ENCODE measurements around the gene BRWD1. TPM values are rescaled to one million over a fixed set of nuclear protein-coding genes. Genes with fewer than 3 reads are reported as not detected.

Gene BRWD1
- total and polyA plus RNA-seq, 2 of the 13 experiments (the other 11 are each of a cell fraction or from before 2014, with no cell fraction given), result 13.9 to 28.0 TPM

DNA sequence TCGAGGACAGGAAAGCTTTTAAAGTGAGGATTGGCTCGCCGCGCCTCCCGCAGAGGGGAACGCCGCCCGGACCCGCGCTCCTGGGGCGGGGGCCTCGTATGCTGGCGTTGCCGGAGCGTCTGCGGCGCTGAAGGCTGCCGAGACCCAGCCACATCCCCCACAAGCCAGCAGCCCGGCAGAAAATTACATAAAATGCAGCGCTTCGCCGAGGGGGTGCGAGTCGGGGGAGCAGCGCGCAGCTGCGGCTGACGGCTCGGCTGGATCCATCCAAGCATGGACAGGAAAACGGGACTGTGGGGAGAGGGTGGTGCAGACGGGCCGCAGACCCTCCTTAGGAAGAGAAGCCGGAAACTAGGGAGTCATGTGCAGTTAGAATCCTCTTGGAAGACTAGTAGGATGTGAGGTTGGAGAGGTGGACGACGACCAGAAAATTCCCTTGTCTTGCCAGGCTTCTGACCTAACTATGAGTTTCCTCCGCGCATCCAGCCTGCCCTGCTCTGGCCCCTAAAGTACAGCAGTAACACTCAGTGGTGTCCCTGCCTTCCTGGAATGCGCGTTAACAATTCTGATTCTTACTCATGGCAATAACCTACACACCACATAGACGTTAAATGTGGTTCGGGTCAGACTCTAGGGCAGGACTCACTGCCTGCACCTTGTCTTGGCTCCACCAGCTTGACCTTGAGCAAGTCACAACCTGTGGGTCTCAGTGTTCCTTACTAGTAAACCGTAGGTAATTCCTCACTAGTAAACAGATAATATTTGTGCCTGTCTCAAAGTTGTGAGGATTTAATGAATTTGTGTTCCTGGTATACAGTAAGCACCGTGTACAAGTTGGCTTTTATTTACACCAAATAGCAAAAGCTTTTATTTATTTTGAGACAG, 953 bp upstream of the BRWD1 start (continued):
- TF ChIP-seq, protein P1, sequence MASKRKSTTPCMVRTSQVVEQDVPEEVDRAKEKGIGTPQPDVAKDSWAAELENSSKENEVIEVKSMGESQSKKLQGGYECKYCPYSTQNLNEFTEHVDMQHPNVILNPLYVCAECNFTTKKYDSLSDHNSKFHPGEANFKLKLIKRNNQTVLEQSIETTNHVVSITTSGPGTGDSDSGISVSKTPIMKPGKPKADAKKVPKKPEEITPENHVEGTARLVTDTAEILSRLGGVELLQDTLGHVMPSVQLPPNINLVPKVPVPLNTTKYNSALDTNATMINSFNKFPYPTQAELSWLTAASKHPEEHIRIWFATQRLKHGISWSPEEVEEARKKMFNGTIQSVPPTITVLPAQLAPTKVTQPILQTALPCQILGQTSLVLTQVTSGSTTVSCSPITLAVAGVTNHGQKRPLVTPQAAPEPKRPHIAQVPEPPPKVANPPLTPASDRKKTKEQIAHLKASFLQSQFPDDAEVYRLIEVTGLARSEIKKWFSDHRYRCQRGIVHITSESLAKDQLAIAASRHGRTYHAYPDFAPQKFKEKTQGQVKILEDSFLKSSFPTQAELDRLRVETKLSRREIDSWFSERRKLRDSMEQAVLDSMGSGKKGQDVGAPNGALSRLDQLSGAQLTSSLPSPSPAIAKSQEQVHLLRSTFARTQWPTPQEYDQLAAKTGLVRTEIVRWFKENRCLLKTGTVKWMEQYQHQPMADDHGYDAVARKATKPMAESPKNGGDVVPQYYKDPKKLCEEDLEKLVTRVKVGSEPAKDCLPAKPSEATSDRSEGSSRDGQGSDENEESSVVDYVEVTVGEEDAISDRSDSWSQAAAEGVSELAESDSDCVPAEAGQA (IDR thresholded peaks at IDR 0.05; ENCODE audit: low read depth), result no peak
- TF ChIP-seq, protein P1 (CRISPR knock-in tag; IDR thresholded peaks at IDR 0.05; ENCODE audit: borderline replicate concordance), result no peak; the same call in 1 of the 2 replicates
- no peak for TF ChIP-seq PRMT3 (CRISPR knock-in tag; IDR thresholded peaks at IDR 0.05; ENCODE audit: borderline replicate concordance, low read depth)
- TF ChIP-seq ZNF839 (CRISPR knock-in tag; IDR thresholded peaks at IDR 0.05; ENCODE audit: borderline replicate concordance), result no peak
- no peak for TF ChIP-seq ZNF274 (CRISPR knock-in tag; IDR thresholded peaks at IDR 0.05)
- TF ChIP-seq PHF8 (CRISPR knock-in tag; IDR thresholded peaks at IDR 0.05), result peak; percentile 12
- TF ChIP-seq, protein P2, sequence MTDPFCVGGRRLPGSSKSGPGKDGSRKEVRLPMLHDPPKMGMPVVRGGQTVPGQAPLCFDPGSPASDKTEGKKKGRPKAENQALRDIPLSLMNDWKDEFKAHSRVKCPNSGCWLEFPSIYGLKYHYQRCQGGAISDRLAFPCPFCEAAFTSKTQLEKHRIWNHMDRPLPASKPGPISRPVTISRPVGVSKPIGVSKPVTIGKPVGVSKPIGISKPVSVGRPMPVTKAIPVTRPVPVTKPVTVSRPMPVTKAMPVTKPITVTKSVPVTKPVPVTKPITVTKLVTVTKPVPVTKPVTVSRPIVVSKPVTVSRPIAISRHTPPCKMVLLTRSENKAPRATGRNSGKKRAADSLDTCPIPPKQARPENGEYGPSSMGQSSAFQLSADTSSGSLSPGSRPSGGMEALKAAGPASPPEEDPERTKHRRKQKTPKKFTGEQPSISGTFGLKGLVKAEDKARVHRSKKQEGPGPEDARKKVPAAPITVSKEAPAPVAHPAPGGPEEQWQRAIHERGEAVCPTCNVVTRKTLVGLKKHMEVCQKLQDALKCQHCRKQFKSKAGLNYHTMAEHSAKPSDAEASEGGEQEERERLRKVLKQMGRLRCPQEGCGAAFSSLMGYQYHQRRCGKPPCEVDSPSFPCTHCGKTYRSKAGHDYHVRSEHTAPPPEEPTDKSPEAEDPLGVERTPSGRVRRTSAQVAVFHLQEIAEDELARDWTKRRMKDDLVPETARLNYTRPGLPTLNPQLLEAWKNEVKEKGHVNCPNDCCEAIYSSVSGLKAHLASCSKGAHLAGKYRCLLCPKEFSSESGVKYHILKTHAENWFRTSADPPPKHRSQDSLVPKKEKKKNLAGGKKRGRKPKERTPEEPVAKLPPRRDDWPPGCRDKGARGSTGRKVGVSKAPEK (CRISPR knock-in tag; IDR thresholded peaks at IDR 0.05; ENCODE audit: borderline replicate concordance), result no peak
- TF ChIP-seq PLRG1 (conservative IDR thresholded peaks at IDR 0.05), result no peak
- TF ChIP-seq, protein P3, sequence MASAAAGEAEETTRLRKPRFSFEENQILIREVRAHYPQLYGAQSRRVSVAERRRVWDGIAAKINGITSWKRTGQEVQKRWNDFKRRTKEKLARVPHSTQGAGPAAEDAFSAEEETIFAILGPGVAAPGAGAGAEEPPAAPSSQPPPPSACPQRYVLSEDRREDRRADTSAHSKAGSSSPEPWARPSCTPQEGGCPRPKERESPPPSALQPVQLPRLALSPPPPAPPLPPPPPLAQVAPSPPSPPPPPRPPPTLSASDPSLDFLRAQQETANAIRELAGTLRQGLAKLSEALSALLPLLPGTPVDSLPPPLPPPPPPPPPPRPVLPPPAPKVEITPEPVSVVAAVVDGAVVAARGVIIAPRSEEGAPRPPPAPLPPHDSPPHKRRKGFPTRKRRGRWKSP (CRISPR knock-in tag; IDR thresholded peaks at IDR 0.05), result 0 out of 2 replicates have a peak, but pooled peaks have one; percentile 13
- TF ChIP-seq KMT2B (CRISPR knock-in tag; IDR thresholded peaks at IDR 0.05), result peak; percentile 1; the same call in 1 of the 2 replicates
- no peak for TF ChIP-seq PCBP2 (optimal IDR thresholded peaks at IDR 0.05; ENCODE audit: low read depth, low read length, poor library complexity, severe bottlenecking)
- no peak for TF ChIP-seq RXRB (CRISPR knock-in tag; IDR thresholded peaks at IDR 0.05; ENCODE audit: borderline replicate concordance)
- TF ChIP-seq, protein P4, sequence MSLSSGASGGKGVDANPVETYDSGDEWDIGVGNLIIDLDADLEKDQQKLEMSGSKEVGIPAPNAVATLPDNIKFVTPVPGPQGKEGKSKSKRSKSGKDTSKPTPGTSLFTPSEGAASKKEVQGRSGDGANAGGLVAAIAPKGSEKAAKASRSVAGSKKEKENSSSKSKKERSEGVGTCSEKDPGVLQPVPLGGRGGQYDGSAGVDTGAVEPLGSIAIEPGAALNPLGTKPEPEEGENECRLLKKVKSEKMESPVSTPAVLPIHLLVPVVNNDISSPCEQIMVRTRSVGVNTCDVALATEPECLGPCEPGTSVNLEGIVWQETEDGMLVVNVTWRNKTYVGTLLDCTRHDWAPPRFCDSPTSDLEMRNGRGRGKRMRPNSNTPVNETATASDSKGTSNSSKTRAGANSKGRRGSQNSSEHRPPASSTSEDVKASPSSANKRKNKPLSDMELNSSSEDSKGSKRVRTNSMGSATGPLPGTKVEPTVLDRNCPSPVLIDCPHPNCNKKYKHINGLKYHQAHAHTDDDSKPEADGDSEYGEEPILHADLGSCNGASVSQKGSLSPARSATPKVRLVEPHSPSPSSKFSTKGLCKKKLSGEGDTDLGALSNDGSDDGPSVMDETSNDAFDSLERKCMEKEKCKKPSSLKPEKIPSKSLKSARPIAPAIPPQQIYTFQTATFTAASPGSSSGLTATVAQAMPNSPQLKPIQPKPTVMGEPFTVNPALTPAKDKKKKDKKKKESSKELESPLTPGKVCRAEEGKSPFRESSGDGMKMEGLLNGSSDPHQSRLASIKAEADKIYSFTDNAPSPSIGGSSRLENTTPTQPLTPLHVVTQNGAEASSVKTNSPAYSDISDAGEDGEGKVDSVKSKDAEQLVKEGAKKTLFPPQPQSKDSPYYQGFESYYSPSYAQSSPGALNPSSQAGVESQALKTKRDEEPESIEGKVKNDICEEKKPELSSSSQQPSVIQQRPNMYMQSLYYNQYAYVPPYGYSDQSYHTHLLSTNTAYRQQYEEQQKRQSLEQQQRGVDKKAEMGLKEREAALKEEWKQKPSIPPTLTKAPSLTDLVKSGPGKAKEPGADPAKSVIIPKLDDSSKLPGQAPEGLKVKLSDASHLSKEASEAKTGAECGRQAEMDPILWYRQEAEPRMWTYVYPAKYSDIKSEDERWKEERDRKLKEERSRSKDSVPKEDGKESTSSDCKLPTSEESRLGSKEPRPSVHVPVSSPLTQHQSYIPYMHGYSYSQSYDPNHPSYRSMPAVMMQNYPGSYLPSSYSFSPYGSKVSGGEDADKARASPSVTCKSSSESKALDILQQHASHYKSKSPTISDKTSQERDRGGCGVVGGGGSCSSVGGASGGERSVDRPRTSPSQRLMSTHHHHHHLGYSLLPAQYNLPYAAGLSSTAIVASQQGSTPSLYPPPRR (CRISPR knock-in tag; IDR thresholded peaks at IDR 0.05; ENCODE audit: borderline replicate concordance), result no peak
